Measurements from ENCODE around the gene CLEC11A. TPM values are rescaled to one million over a fixed set of nuclear protein-coding genes. Genes with fewer than 3 reads are reported as not detected.

CLEC11A gene
- total and polyA plus RNA-seq, 9 of the 15 experiments (the other 6 are each of a cell fraction or from before 2014, with no cell fraction given): 0.39 to 43.9 (median 3.4) TPM

DNA sequence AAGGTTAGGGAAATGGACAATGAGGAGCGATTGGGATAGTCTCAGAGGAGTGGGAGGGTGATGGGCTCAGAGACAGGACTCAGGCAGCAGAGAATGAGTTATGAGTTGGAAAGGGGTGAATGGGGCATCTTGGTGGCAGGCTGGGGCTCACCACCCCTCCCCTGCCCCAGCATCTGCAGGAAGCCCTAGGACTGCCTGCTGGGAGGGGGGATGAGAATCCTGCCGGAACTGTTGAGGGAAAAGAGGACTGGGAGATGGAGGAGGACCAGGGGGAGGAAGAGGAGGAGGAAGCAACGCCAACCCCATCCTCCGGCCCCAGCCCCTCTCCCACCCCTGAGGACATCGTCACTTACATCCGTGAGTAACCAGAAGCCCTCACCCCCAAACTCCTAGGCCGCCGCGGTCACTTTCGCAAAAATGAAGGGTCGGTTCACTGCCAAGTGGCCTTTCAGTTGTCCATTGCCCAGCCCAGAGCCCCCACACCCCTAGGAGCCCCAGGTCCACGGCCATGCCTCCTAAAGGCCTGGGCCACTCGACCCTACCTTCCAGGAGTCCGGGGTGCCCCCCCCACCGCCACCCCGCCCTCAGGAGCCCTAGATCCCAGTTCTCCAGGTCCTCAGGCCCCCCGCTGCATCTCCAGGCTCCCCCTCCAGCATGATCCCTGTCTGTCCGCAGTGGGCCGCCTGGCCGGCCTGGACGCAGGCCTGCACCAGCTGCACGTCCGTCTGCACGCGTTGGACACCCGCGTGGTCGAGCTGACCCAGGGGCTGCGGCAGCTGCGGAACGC is 764 bp downstream of the CLEC11A start (continued):
- TF ChIP-seq NR2C2 (CRISPR knock-in tag; IDR thresholded peaks at IDR 0.05) (no peak), NR2C2 (tag; IDR thresholded peaks at IDR 0.05) (no peak), DEAF1 (CRISPR knock-in tag; IDR thresholded peaks at IDR 0.05) (no peak), PBX2 (CRISPR knock-in tag; IDR thresholded peaks at IDR 0.05; ENCODE audit: low read depth) (no peak), PBX2 (tag; conservative IDR thresholded peaks at IDR 0.05; ENCODE audit: low read depth) (no peak), TGIF2 (CRISPR knock-in tag; IDR thresholded peaks at IDR 0.05) (no peak), E2F1 (CRISPR knock-in tag; IDR thresholded peaks at IDR 0.05) (no peak), ZNF146 (CRISPR knock-in tag; IDR thresholded peaks at IDR 0.05; ENCODE audit: unreplicated experiment) (no peak), HMBOX1 (IDR thresholded peaks at IDR 0.05) (no peak), SMAD2 (IDR thresholded peaks at IDR 0.05; ENCODE audit: low read depth, low read length) (no peak), THRAP3 (IDR thresholded peaks at IDR 0.05; ENCODE audit: borderline replicate concordance) (no peak), NR4A1 (CRISPR knock-in tag; IDR thresholded peaks at IDR 0.05) (0 out of 2 replicates have a peak, but pooled peaks have one; percentile 44), NR4A1 (tag; IDR thresholded peaks at IDR 0.05) (no peak), CEBPG (CRISPR knock-in tag; IDR thresholded peaks at IDR 0.05) (no peak), CEBPG (tag; conservative IDR thresholded peaks at IDR 0.05 in 1 of 2, IDR thresholded peaks at IDR 0.05 in 1 of 2) (no peak), LCOR (CRISPR knock-in tag; IDR thresholded peaks at IDR 0.05) (peak; percentile 43; the same call in 1 of the 2 replicates), ZBTB1 (CRISPR knock-in tag; IDR thresholded peaks at IDR 0.05; ENCODE audit: borderline replicate concordance, low read depth) (no peak)
- TF ChIP-seq, protein P1, sequence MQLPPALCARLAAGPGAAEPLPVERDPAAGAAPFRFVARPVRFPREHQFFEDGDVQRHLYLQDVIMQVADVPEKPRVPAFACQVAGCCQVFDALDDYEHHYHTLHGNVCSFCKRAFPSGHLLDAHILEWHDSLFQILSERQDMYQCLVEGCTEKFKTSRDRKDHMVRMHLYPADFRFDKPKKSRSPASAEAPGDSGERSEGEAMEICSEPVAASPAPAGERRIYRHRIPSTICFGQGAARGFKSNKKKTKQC (CRISPR knock-in tag; IDR thresholded peaks at IDR 0.05): peak; percentile 82; the same call in 1 of the 2 replicates
- TF ChIP-seq, protein P2, sequence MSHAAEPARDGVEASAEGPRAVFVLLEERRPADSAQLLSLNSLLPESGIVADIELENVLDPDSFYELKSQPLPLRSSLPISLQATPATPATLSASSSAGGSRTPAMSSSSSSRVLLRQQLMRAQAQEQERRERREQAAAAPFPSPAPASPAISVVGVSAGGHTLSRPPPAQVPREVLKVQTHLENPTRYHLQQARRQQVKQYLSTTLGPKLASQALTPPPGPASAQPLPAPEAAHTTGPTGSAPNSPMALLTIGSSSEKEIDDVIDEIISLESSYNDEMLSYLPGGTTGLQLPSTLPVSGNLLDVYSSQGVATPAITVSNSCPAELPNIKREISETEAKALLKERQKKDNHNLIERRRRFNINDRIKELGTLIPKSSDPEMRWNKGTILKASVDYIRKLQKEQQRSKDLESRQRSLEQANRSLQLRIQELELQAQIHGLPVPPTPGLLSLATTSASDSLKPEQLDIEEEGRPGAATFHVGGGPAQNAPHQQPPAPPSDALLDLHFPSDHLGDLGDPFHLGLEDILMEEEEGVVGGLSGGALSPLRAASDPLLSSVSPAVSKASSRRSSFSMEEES (CRISPR knock-in tag; IDR thresholded peaks at IDR 0.05): no peak
